Mononuclear cell (primary cell): ENCODE results near the gene CEP57L1. TPM values are rescaled to one million over a fixed set of nuclear protein-coding genes. Genes with fewer than 3 reads are reported as not detected.
A peak's percentile ranks its signal among the peaks of the same experiment; 100 is the strongest.

Source experiments
- H3K27me3 ChIP-seq: 2 replicates; pipeline ENCODE4 v1.6.0; 2011; ENCODE audit warnings: low read length, control low read depth; ENCODE audit not compliant: insufficient read depth
- H3K4me1 ChIP-seq: 2 replicates; pipeline ENCODE4 v1.5.1; 2011; ENCODE audit warnings: mild to moderate bottlenecking, low read length, control low read depth; ENCODE audit not compliant: insufficient read depth
- H3K4me3 ChIP-seq: 2 replicates; pipeline ENCODE4 v1.5.1; 2011; ENCODE audit warnings: mild to moderate bottlenecking, low read length, moderate library complexity
- H3K9me3 ChIP-seq: 2 replicates; pipeline ENCODE4 v1.5.1; 2011; ENCODE audit warnings: low read depth, mild to moderate bottlenecking, control low read depth, low read length
- total RNA-seq: library from RNA; depleted of rRNA; stranded (reverse); fragments of >200 nt; gene quantifications from one replicate; pipeline ENCODE4 v1.2.3, GENCODE V29; 2012

Gene CEP57L1
- 8.7 TPM for total RNA-seq

GRCh38 chr6:109095036-109095834 lies at the start of gene CEP57L1:
CEP57L1 (plus strand) TSS chr6:109095507; CDS start chr6:109145222, 49,715 bp downstream.
- Histone ChIP-seq H3K4me3 (peak within 1 kb of the TSS; percentile 63), H3K27me3 (no peaks in the 10 kb centered on the region), H3K9me3 (no peaks in the 10 kb centered on the region), H3K4me1 (peaks cover 26% of the 10 kb centered on the region)

- Histone ChIP-seq H3K4me3 (no peak overlapping the region), H3K9me3 (no peaks in the 10 kb centered on the region), H3K4me1 (peaks cover 9% of the 10 kb centered on the region), H3K27me3 (no peaks in the 10 kb centered on the region)
Observed at GRCh38 chr6:109048176-109048575, 47.1 kb upstream of the CEP57L1 start.

- Histone ChIP-seq H3K9me3 (no peaks in the 10 kb centered on the region), H3K27me3 (no peaks in the 10 kb centered on the region), H3K4me1 (peaks cover 12% of the 10 kb centered on the region), H3K4me3 (no peak overlapping the region)
Observed at GRCh38 chr6:109048670-109049415, 46.5 kb upstream of the CEP57L1 start.

GRCh38 chr6:109050012-109050411 lies 45.3 kb upstream of the CEP57L1 start:
- no peak overlapping the region for H3K4me3 ChIP-seq
- H3K27me3 ChIP-seq, result no peaks in the 10 kb centered on the region
- H3K9me3 ChIP-seq, result no peaks in the 10 kb centered on the region
- peaks cover 12% of the 10 kb centered on the region for H3K4me1 ChIP-seq

- no peaks in the 10 kb centered on the region for H3K27me3 ChIP-seq
- H3K4me3 ChIP-seq, result no peak overlapping the region
- H3K9me3 ChIP-seq, result no peaks in the 10 kb centered on the region
- H3K4me1 ChIP-seq, result peaks cover 12% of the 10 kb centered on the region
Observed at GRCh38 chr6:109050447-109051102, 44.7 kb upstream of the CEP57L1 start.

- no peaks in the 10 kb centered on the region for H3K9me3 ChIP-seq
Observed at GRCh38 chr6:109051301-109052017, 43.8 kb upstream of the CEP57L1 start.

GRCh38 chr6:109052018-109052651 lies 43.2 kb upstream of the CEP57L1 start:
- peaks cover 16% of the 10 kb centered on the region for H3K4me1 ChIP-seq
- no peaks in the 10 kb centered on the region for H3K27me3 ChIP-seq
- H3K4me3 ChIP-seq, result no peak overlapping the region

More at GRCh38 chr6:109051301-109052017, 43.8 kb upstream of the CEP57L1 start:
- H3K27me3 ChIP-seq, result no peaks in the 10 kb centered on the region
- H3K4me3 ChIP-seq, result no peak overlapping the region
- peaks cover 16% of the 10 kb centered on the region for H3K4me1 ChIP-seq

GRCh38 chr6:109052852-109053251 lies 42.5 kb upstream of the CEP57L1 start:
- no peaks in the 10 kb centered on the region for H3K9me3 ChIP-seq
- H3K4me3 ChIP-seq, result no peak overlapping the region
- H3K4me1 ChIP-seq, result peaks cover 16% of the 10 kb centered on the region
- no peaks in the 10 kb centered on the region for H3K27me3 ChIP-seq

More at GRCh38 chr6:109052018-109052651, 43.2 kb upstream of the CEP57L1 start:
- no peaks in the 10 kb centered on the region for H3K9me3 ChIP-seq

- peaks cover 17% of the 10 kb centered on the region for H3K4me1 ChIP-seq
- H3K9me3 ChIP-seq, result no peaks in the 10 kb centered on the region
- H3K4me3 ChIP-seq, result no peak overlapping the region
- H3K27me3 ChIP-seq, result no peaks in the 10 kb centered on the region
Observed at GRCh38 chr6:109053336-109053735, 42.0 kb upstream of the CEP57L1 start.

- no peaks in the 10 kb centered on the region for H3K27me3 ChIP-seq
- H3K4me1 ChIP-seq, result peaks cover 24% of the 10 kb centered on the region
Observed at GRCh38 chr6:109055771-109056235, 39.5 kb upstream of the CEP57L1 start.

GRCh38 chr6:109056661-109057060 lies 38.6 kb upstream of the CEP57L1 start:
- H3K4me1 ChIP-seq, result peaks cover 23% of the 10 kb centered on the region
- H3K4me3 ChIP-seq, result no peak overlapping the region
- H3K9me3 ChIP-seq, result no peaks in the 10 kb centered on the region
- no peaks in the 10 kb centered on the region for H3K27me3 ChIP-seq

More at GRCh38 chr6:109055771-109056235, 39.5 kb upstream of the CEP57L1 start:
- H3K4me3 ChIP-seq, result no peak overlapping the region
- H3K9me3 ChIP-seq, result no peaks in the 10 kb centered on the region

- no peaks in the 10 kb centered on the region for H3K27me3 ChIP-seq
- H3K4me3 ChIP-seq, result no peak overlapping the region
- peaks cover 17% of the 10 kb centered on the region for H3K4me1 ChIP-seq
- H3K9me3 ChIP-seq, result no peaks in the 10 kb centered on the region
Observed at GRCh38 chr6:109058620-109059019, 36.7 kb upstream of the CEP57L1 start.

GRCh38 chr6:109059153-109059552 lies 36.2 kb upstream of the CEP57L1 start:
- Histone ChIP-seq H3K9me3 (no peaks in the 10 kb centered on the region), H3K4me3 (no peak overlapping the region), H3K4me1 (peaks cover 17% of the 10 kb centered on the region), H3K27me3 (no peaks in the 10 kb centered on the region)

GRCh38 chr6:109059571-109060021 lies 35.7 kb upstream of the CEP57L1 start:
- Histone ChIP-seq H3K9me3 (no peaks in the 10 kb centered on the region), H3K27me3 (no peaks in the 10 kb centered on the region), H3K4me1 (peaks cover 17% of the 10 kb centered on the region), H3K4me3 (no peak overlapping the region)
